HEK293 (cell line): ENCODE measurements around the gene IST1.

Source experiments
- CTCF ChIP-seq: fragments of 450-650 bp; formaldehyde crosslinking; IDR thresholded peaks from 2 replicates; pipeline ENCODE4 v1.5.1; 2016; ENCODE audit warnings: missing biosample characterization, missing genetic modification characterization
- KLF9 ChIP-seq: fragments of 450-650 bp; formaldehyde crosslinking; IDR thresholded peaks from 2 replicates; pipeline ENCODE4 v1.5.1; 2016; ENCODE audit warnings: missing biosample characterization, missing genetic modification characterization, low read depth
- MZF1 ChIP-seq: fragments of 450-650 bp; formaldehyde crosslinking; IDR thresholded peaks from 2 replicates; pipeline ENCODE4 v1.5.1; 2017; ENCODE audit warnings: missing biosample characterization, missing genetic modification characterization, borderline replicate concordance
- OVOL3 ChIP-seq: fragments of 450-650 bp; formaldehyde crosslinking; IDR thresholded peaks from 2 replicates; pipeline ENCODE4 v1.5.1; 2016; ENCODE audit warnings: missing biosample characterization, missing genetic modification characterization
- SP7 ChIP-seq: fragments of 450-650 bp; formaldehyde crosslinking; IDR thresholded peaks from 2 replicates; pipeline ENCODE4 v1.5.1; 2016; ENCODE audit warnings: missing biosample characterization, missing genetic modification characterization
- ZNF133 ChIP-seq: fragments of 450-650 bp; formaldehyde crosslinking; IDR thresholded peaks from 2 replicates; pipeline ENCODE4 v1.5.1; 2016; ENCODE audit warnings: missing biosample characterization, missing genetic modification characterization
- ZNF2 ChIP-seq: fragments of 450-650 bp; formaldehyde crosslinking; IDR thresholded peaks from 2 replicates; pipeline ENCODE4 v1.5.1; 2016; ENCODE audit warnings: missing biosample characterization, missing genetic modification characterization
- ZNF24 ChIP-seq: fragments of 450-650 bp; formaldehyde crosslinking; IDR thresholded peaks from 2 replicates; pipeline ENCODE4 v1.5.1; 2016; ENCODE audit warnings: missing biosample characterization, missing genetic modification characterization
- ZNF335 ChIP-seq: fragments of 450-650 bp; formaldehyde crosslinking; conservative IDR thresholded peaks from 2 replicates; pipeline ENCODE4 v1.5.1; 2016; ENCODE audit warnings: missing biosample characterization, missing genetic modification characterization
- ZNF394 ChIP-seq: fragments of 450-650 bp; formaldehyde crosslinking; IDR thresholded peaks from 2 replicates; pipeline ENCODE4 v1.5.1; 2016; ENCODE audit warnings: missing biosample characterization, missing genetic modification characterization, mild to moderate bottlenecking, moderate library complexity, borderline replicate concordance
- ZNF423 ChIP-seq: fragments of 450-650 bp; formaldehyde crosslinking; IDR thresholded peaks from 2 replicates; pipeline ENCODE4 v1.5.1; 2016; ENCODE audit warnings: missing biosample characterization, missing genetic modification characterization
- ZNF48 ChIP-seq: fragments of 450-650 bp; formaldehyde crosslinking; IDR thresholded peaks from 2 replicates; pipeline ENCODE4 v1.5.1; 2016; ENCODE audit warnings: missing biosample characterization, missing genetic modification characterization
- ZNF549 ChIP-seq: fragments of 450-650 bp; IDR thresholded peaks from 2 replicates; pipeline ENCODE4 v1.5.1; 2018; ENCODE audit warnings: missing biosample characterization, missing genetic modification characterization, mild to moderate bottlenecking, inconsistent platforms, moderate library complexity
- ZNF585B ChIP-seq: fragments of 450-650 bp; formaldehyde crosslinking; IDR thresholded peaks from 2 replicates; pipeline ENCODE4 v1.5.1; 2016; ENCODE audit warnings: missing biosample characterization, missing genetic modification characterization
- ZNF629 ChIP-seq: fragments of 450-650 bp; formaldehyde crosslinking; IDR thresholded peaks from 2 replicates; pipeline ENCODE4 v1.5.1; 2017; ENCODE audit warnings: missing biosample characterization, missing genetic modification characterization
- ZNF654 ChIP-seq: fragments of 450-650 bp; formaldehyde crosslinking; IDR thresholded peaks from 2 replicates; pipeline ENCODE4 v1.5.1; 2016; ENCODE audit warnings: low read depth, missing biosample characterization, missing genetic modification characterization
- ZNF660 ChIP-seq: fragments of 450-650 bp; IDR thresholded peaks from 2 replicates; pipeline ENCODE4 v1.5.1; 2018; ENCODE audit warnings: missing biosample characterization, mild to moderate bottlenecking, missing genetic modification characterization
- ZNF785 ChIP-seq: fragments of 450-650 bp; formaldehyde crosslinking; IDR thresholded peaks from 2 replicates; pipeline ENCODE4 v1.5.1; 2016; ENCODE audit warnings: missing biosample characterization, missing genetic modification characterization
- ZSCAN4 ChIP-seq: fragments of 450-650 bp; formaldehyde crosslinking; IDR thresholded peaks from 2 replicates; pipeline ENCODE4 v1.5.1; 2017; ENCODE audit warnings: missing biosample characterization, missing genetic modification characterization
- ZXDB ChIP-seq: fragments of 450-650 bp; formaldehyde crosslinking; IDR thresholded peaks from 2 replicates; pipeline ENCODE4 v1.5.1; 2016; ENCODE audit warnings: missing biosample characterization, missing genetic modification characterization
- TF ChIP-seq, protein P1 (sequence below): fragments of 450-650 bp; formaldehyde crosslinking; IDR thresholded peaks from 2 replicates; pipeline ENCODE4 v1.5.1; 2016; ENCODE audit warnings: missing biosample characterization, missing genetic modification characterization
- TF ChIP-seq, protein P2 (sequence below): fragments of 450-650 bp; formaldehyde crosslinking; IDR thresholded peaks from 2 replicates; pipeline ENCODE4 v1.5.1; 2016; ENCODE audit warnings: missing biosample characterization, missing genetic modification characterization

IST1 gene

DNA sequence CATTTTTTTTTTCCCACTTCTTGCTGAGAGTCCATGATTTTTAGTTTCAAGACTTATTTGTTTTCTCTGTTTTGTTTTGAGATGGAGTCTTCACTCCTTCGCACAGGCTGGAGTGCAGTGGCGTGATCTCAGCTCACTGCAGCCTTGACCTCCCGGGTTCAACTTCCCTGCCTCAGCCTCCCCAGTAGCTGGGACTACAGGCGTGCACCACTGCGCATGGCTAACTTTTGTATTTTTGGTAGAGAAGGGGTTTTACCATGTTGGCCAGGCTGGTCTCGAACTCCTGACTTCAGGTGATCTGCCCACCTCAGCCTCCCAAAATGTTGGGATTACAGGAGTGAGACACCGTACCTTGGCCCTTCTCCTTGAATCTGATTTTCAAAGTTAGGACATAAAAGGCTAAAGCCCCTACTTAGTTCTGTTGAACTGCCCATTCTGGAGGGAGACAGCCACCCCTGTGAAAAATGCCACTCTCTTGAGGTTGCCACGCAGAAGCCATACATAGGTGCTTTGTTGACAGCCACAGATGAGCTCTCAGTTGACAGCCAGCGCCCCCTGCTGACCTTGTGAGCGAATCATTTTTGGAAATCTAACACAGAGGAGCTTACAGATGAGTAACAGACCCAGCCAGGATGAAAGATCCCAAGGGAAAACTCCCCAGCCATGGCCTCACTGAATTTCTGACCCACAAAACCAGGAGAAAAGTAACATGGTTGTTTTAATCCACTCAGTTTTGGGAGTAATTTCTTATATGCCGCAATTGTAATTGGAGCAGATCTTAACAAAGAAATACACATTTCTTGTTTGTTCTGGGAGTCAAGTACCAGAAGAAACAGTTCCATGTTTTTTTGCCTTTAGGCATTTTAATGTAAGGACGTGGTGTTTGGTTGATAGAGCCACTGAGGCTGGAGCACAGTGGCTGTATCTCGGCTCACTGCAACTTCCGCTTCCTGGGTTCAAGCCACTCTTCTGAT lies 66.0 kb downstream of the IST1 start (continued):
- TF ChIP-seq CTCF (peak; percentile 74; the same call in 1 of the 2 replicates), ZNF585B (tag by site-specific recombination) (no peak), OVOL3 (tag by site-specific recombination) (no peak), KLF9 (tag by site-specific recombination) (0 out of 2 replicates have a peak, but pooled peaks have one; percentile 16), ZNF629 (tag by site-specific recombination) (peak; percentile 10; the same call in 1 of the 2 replicates), ZNF423 (tag by site-specific recombination) (no peak), SP7 (tag by site-specific recombination) (no peak), ZNF24 (tag by site-specific recombination) (no peak), MZF1 (tag by site-specific recombination) (no peak), ZNF660 (tag by site-specific recombination) (peak; percentile 76), ZNF785 (tag by site-specific recombination) (no peak), ZNF2 (tag by site-specific recombination) (0 out of 2 replicates have a peak, but pooled peaks have one; percentile 27), ZNF133 (tag by site-specific recombination) (no peak), ZNF48 (tag by site-specific recombination) (no peak), ZNF394 (tag by site-specific recombination) (0 out of 2 replicates have a peak, but pooled peaks have one; percentile 22), ZNF335 (tag by site-specific recombination) (peak; percentile 65), ZNF549 (tag by site-specific recombination) (no peak), ZSCAN4 (tag by site-specific recombination) (no peak), ZNF654 (tag by site-specific recombination) (peak; percentile 97), ZXDB (tag by site-specific recombination) (no peak)
- TF ChIP-seq, protein P1, sequence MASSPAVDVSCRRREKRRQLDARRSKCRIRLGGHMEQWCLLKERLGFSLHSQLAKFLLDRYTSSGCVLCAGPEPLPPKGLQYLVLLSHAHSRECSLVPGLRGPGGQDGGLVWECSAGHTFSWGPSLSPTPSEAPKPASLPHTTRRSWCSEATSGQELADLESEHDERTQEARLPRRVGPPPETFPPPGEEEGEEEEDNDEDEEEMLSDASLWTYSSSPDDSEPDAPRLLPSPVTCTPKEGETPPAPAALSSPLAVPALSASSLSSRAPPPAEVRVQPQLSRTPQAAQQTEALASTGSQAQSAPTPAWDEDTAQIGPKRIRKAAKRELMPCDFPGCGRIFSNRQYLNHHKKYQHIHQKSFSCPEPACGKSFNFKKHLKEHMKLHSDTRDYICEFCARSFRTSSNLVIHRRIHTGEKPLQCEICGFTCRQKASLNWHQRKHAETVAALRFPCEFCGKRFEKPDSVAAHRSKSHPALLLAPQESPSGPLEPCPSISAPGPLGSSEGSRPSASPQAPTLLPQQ (tag by site-specific recombination), result 0 out of 2 replicates have a peak, but pooled peaks have one; percentile 30
- TF ChIP-seq, protein P2, sequence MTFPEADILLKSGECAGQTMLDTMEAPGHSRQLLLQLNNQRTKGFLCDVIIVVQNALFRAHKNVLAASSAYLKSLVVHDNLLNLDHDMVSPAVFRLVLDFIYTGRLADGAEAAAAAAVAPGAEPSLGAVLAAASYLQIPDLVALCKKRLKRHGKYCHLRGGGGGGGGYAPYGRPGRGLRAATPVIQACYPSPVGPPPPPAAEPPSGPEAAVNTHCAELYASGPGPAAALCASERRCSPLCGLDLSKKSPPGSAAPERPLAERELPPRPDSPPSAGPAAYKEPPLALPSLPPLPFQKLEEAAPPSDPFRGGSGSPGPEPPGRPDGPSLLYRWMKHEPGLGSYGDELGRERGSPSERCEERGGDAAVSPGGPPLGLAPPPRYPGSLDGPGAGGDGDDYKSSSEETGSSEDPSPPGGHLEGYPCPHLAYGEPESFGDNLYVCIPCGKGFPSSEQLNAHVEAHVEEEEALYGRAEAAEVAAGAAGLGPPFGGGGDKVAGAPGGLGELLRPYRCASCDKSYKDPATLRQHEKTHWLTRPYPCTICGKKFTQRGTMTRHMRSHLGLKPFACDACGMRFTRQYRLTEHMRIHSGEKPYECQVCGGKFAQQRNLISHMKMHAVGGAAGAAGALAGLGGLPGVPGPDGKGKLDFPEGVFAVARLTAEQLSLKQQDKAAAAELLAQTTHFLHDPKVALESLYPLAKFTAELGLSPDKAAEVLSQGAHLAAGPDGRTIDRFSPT, result 0 out of 2 replicates have a peak, but pooled peaks have one; percentile 32
